Measurements from ENCODE around the gene WBP4.

DNA sequence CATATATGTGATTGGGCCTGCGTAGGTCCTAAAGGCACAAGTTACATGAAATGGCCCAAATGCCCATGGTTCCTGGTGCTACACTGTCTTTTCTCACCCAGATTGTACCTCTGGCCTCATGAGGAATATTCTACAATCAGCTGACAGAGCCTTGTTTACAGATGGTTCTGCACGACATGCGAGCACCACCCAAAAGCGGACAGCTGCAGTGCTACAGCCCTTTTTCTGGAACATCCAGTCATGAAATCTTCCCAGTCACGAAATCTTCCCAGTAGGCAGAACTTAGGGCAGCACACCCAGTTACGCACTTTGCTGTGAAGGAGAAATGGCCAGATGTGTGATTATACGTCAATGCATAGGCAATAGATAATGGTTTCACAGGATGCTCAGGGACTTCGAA, 34.5 kb upstream of the WBP4 start:
- TF ChIP-seq GATA3 (IDR thresholded peaks at IDR 0.05; ENCODE audit: low read depth, low read length) (no peak), GATA2 (IDR thresholded peaks at IDR 0.05; ENCODE audit: low read depth, low read length) (no peak)
